COLO829 (cell line): Measurements from ENCODE around the gene USP25.

ENCODE experiments used
- DNase-seq: peaks from one replicate; pipeline ENCODE4 v3.0.0; 2012; ENCODE audit warnings: low spot score

USP25 gene

DNA sequence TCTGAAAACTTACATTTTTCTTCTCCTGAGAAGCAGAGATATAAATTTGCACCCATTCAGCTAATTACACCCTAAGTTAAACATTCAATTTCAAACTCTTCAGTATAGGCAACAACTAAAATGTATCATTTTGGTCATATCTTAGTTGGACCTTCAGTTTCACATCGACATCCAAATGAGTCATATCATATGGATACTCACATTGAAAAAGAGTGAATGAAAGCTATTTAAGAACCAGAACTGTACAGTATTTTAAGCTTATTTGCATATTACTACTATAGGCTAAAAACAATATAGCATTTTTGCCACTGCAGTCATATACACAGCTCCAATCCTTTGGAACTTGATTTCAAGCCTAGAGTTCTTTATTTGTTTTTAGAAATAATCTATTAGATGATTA lies 33.6 kb downstream of the USP25 start:
- no peak for DNase-seq

DNA sequence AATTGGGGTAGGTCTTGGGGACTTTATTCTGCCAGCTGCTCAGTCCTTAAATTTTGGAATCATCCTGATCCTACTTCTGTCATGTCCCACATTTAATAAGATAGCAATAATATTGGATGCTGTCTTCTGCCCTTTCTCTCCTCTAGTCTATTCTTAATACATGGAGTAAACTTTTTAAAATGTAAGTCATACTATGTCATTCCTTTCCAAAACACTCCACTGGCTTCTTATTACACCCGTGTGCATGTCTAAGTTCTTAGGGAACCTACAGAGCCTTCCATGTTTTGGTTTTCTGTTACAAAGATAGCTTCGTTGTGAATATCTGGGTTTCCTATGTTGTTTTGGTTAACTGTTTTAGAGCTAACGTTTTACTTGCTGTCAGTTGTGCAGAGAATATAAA lies 35.1 kb downstream of the USP25 start:
- DNase-seq = no peak

- no peak for DNase-seq
Measured at GRCh38 chr21:15766952-15767603, 37.3 kb downstream of the USP25 start.

DNA sequence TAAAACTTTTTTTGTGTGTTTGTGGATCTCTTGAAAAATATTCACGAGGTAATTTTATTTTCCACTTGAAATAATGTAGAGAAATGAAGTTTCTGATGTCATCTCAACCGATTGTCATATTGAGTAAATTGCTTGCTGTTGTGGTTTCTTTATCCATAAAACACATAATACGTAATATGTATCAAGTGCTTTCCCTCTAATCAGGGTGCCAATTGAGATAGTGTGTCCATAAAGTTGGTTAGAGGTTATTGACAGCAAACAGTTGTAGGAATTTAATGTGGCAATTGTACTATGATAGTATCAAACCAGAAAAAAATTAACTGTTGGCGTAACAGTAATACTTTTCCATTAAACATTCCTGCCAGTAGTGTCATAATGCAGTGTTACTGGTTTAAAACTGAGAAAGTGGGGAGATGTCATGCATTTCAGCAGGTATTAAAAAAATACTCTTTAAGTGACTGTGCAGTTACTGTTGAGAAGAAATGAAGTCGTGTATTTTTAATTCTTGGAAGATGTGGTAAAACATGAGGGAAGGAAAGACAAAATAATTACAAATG lies 38.3 kb downstream of the USP25 start:
- no peak for DNase-seq

GRCh38 chr21:15768853-15769252 lies 39.1 kb downstream of the USP25 start:
- DNase-seq = no peak

DNA sequence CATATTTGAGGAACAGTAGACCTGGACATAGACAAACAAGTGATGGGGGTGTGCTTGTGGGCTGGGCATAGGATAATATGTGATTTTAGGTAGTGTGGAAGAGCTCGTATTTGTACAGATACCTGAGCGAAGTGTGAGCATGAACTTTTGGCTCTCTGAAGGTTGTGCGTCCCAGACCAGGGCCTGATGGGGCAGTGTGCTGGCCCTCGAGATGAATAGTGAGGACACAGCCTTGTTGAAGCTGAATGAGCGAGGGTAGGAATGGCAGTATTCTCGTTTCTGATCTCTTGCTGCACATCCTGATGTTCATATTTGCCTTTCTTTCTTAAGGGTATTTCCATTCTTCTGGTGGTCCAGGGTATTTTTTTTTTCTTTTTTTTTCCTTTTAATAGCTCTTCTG lies 41.5 kb downstream of the USP25 start:
- DNase-seq = no peak

- DNase-seq = no peak
Measured at GRCh38 chr21:15772654-15773053, 42.9 kb downstream of the USP25 start.

DNA sequence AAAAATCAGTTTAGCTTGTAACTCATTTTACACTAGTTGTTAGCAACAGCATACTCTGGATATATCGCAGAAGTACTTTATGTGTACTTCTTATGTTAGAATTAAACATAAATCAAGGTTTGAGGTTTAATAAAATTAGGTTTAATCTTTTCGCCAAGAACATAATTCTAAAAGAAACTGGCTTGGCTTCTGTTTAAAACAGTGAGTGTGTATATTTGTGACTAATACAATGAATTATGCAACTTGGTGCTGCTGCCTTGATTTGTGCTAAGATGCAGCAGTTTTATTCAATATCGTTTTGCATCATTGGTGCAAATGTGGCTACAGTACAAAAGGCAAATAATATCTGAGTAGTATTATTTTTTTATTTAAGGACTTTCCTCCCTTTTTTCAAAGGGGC lies 44.8 kb downstream of the USP25 start:
- no peak for DNase-seq

DNA sequence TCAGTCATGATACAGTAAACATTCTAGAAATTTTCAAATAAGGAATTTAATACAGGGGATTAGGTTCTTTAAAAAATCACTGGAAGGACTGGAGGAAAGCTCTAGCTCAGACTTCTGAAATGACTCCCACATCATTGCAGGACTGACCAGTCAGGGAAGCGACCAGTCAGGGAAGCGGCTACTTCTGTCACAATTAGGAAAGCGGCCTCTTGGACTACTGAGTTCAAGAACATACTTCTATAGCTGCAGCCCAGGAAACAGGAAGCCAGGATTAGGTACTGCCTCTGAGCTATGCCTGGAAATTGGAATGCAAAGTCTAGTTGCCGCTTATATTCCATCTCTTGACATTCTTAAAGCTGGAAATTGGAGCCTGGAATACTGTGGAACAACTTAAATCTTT lies 45.5 kb downstream of the USP25 start:
- DNase-seq = no peak

GRCh38 chr21:15775981-15776380 lies 46.2 kb downstream of the USP25 start:
- no peak for DNase-seq

GRCh38 chr21:15776818-15777217 lies 47.0 kb downstream of the USP25 start:
- DNase-seq = no peak

DNA sequence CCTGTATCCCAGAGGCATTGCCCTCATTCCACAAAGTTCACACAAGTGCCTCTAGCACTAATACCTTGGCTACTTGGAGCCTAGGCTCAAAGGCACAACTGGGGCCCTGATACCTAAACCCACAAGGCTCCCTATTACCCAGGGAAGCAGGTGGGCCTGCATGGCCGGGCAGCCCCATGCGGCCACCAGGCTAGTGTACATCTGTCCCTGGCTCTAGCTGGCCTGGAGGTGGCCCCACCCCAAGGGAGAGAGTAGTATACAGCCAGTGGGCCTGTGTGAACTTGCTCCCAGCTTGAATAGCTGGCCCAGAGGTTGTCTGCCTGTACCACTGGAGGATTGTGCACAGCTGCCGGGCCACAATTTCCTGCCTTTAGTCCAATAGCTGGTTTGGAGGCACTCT lies 52.2 kb downstream of the USP25 start:
- DNase-seq = no peak

GRCh38 chr21:15788847-15789523 lies 59.2 kb downstream of the USP25 start:
- DNase-seq = no peak

DNA sequence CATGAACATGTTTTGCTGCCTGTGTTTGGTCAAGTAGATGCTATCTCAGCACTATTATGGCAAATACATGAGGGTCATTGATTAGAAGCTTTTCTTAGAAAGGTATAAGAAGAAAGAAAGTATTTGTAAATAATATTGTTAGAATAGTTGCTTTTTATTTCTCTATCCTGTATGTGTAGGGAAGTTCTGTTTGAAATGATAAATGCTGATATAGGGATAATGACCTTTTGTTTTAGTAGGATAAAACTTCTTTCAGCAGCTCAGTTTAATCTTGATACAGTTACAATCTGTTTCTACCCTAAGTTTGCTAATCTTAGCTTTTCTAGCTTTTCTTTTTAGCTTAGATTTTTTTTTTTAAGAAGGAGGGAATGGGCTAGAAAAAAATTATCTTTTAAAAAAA lies 63.3 kb downstream of the USP25 start:
- DNase-seq = no peak

- no peak for DNase-seq
Measured at GRCh38 chr21:15793550-15794235, 63.9 kb downstream of the USP25 start.

DNA sequence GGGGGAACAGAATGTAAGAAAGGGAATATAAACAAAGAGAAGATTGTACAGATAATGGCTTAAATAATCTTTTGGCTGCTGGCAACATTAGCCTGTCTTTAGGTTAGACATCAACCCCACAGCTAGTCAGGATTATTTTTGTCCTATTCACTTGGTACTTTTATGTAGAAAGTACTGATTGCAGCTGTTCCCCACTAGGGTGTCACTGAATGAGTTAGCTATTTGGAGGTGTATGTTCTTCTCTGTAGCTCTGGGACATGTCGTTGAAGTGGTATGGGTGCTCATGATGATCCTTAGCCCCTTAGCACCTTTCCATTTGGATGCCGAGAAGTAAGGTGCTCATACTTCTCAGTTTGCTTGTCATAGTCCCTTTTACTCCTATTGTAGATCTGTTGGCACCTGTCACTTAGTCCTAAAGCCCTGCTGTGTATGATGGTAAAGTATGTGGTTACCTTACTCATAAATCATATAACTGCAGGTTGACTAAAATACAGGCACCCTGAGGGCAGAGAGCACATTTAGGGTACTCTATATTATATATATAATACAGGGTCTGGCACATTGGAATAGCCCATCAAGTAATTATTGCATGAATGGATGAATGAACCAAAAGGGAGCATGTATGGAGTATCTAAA lies 64.6 kb downstream of the USP25 start:
- no peak for DNase-seq

GRCh38 chr21:15795533-15795932 lies 65.8 kb downstream of the USP25 start:
- DNase-seq = no peak

GRCh38 chr21:15797577-15798363 lies 68.0 kb downstream of the USP25 start:
- DNase-seq = no peak

GRCh38 chr21:15801352-15801863 lies 71.6 kb downstream of the USP25 start:
- DNase-seq = no peak

DNA sequence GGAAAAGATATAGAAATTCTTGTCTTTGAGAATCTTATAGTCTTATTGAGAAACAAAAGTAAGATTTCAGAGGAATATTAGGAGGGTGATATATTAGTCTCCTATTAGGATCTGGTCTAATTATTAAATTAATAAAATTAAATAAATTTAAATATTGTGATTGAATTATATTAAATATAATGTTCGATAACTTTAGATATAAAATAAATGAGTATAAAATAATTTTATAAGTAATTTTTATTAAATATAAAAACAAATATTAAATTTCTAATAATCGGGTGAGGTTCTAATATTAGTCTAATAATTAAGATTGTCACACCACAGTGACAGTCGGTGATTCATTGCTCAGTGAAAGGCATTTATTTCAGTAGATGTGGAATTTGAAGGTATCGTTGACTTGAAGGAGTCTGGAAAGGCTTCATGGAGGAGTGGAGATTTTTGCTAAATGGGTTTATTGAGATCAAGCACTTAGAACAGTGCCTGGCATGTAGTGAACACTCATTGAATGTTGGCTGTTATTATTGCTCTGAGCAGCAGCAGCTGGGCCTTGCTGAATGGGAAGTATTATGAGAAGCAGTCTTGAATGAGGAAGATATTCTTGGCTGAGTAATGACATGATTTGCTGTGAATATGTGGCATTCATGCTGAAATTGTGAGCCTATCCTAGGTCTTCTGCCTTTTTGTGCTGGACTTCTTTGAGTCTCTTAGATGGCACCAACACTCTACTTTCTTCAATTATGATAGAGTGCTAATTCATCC lies 74.6 kb downstream of the USP25 start:
- peak; percentile 30 for DNase-seq

DNA sequence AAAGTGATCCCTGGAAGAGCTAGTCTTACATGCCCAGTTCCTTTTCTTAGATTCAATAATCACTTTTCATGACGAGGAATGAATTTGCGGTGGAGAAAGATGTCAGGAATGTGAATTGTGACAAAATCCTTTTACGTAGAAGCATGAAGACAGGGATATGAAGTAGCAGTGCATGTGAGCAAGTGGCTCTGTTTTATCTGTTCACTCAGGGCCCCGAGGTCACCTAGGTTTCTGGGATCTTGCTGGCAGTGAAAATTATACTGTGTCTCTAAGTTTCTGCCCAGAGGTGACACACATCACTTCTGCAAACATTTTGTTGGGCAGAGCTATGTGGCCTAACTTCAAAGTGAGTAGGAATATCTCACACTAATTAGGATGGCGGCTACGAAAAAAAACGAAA lies 79.3 kb downstream of the USP25 start:
- no peak for DNase-seq
